A673 (cell line): ENCODE data around the gene PPP1R2. TPM values are rescaled to one million over a fixed set of nuclear protein-coding genes. Genes with fewer than 3 reads are reported as not detected.

ENCODE experiments used
- BruUV-seq: library from RNA; stranded (reverse); fragments of 400-500 nt; replicated peaks from 2 replicates; lab custom pipeline; 2021; lab: Mats Ljungman, UMichigan
- CTCF ChIA-PET: fragments of 300-600 bp; sonication (Branson Sonifier 250); formaldehyde crosslinking; loops from one replicate; lab custom pipeline; 2022; ENCODE audit warnings: antibody characterized with exemption; lab: Charles Lee
- POLR2A ChIA-PET: fragments of 300-600 bp; sonication (Branson Sonifier 250); formaldehyde crosslinking; loops from one replicate; lab custom pipeline; 2022; ENCODE audit warnings: antibody characterized with exemption; ENCODE audit not compliant: low non-redundant PET; lab: Charles Lee
- DNase-seq: peaks from one replicate; pipeline ENCODE4 v3.0.0-alpha.2; 2015; ENCODE audit warnings: low spot score
- H3K27ac ChIP-seq: fragments of 200-600 bp; sonication (generic); 2 replicates; pipeline ENCODE4 v1.5.1; 2016; ENCODE audit warnings: mixed run types, low read depth, mild to moderate bottlenecking, mixed read lengths, antibody characterized with exemption, low read length; ENCODE audit not compliant: poor library complexity, severe bottlenecking
- H3K27me3 ChIP-seq: fragments of 200-600 bp; sonication (generic); replicated peaks from 2 replicates; pipeline ENCODE4 v1.6.1; 2017; ENCODE audit warnings: mixed run types, low read depth, mild to moderate bottlenecking, mixed read lengths, antibody characterized with exemption, low read length; ENCODE audit not compliant: insufficient read depth, poor library complexity
- H3K36me3 ChIP-seq: fragments of 200-600 bp; sonication (generic); 2 replicates; pipeline ENCODE4 v1.6.1; 2016; ENCODE audit warnings: mixed run types, mild to moderate bottlenecking, mixed read lengths, antibody characterized with exemption, low read length; ENCODE audit not compliant: insufficient read depth, poor library complexity, severe bottlenecking
- H3K4me1 ChIP-seq: fragments of 200-600 bp; sonication (generic); 2 replicates; pipeline ENCODE4 v1.6.1; 2017; ENCODE audit warnings: mixed run types, mild to moderate bottlenecking, mixed read lengths, antibody characterized with exemption, low read length; ENCODE audit not compliant: insufficient read depth, poor library complexity, severe bottlenecking
- H3K4me3 ChIP-seq: fragments of 200-600 bp; sonication (generic); 2 replicates; pipeline ENCODE4 v1.5.1; 2016; ENCODE audit warnings: low read depth, mixed run types, mild to moderate bottlenecking, mixed read lengths, low read length; ENCODE audit not compliant: poor library complexity, severe bottlenecking
- H3K9me3 ChIP-seq: fragments of 200-600 bp; sonication (generic); 2 replicates; pipeline ENCODE4 v1.6.1; 2016; ENCODE audit warnings: mixed run types, low read depth, mild to moderate bottlenecking, mixed read lengths, antibody characterized with exemption, low read length; ENCODE audit not compliant: poor library complexity, severe bottlenecking
- EZH2 ChIP-seq: fragments of 200-600 bp; sonication (generic); IDR thresholded peaks from 2 replicates; pipeline ENCODE4 v1.6.1; 2017; ENCODE audit warnings: borderline replicate concordance, low read depth, mild to moderate bottlenecking, mixed read lengths, antibody characterized with exemption, low read length; ENCODE audit not compliant: poor library complexity, severe bottlenecking
- intact Hi-C: fragments of 100-400 bp; cut with micrococcal nuclease; formaldehyde crosslinking; loops from one replicate; pipeline ENCODE4 v1.10.0; 2022; ENCODE audit not compliant: unreplicated experiment
- total RNA-seq: library from RNA; stranded (reverse); gene quantifications from 2 replicates; pipeline ENCODE4 v1.2.3, GENCODE V29; 2021
- TF ChIP-seq, protein P1 (sequence below): fragments of 300-800, 200-600 bp; sonication (generic); conservative IDR thresholded peaks from 2 replicates; pipeline ENCODE4 v1.5.1; 2017; ENCODE audit warnings: low read depth, mild to moderate bottlenecking, antibody characterized with exemption, low read length, moderate library complexity, mixed read lengths

Gene PPP1R2
- total RNA-seq, 1 experiment from 2014 or later, result 45.5 TPM

DNA sequence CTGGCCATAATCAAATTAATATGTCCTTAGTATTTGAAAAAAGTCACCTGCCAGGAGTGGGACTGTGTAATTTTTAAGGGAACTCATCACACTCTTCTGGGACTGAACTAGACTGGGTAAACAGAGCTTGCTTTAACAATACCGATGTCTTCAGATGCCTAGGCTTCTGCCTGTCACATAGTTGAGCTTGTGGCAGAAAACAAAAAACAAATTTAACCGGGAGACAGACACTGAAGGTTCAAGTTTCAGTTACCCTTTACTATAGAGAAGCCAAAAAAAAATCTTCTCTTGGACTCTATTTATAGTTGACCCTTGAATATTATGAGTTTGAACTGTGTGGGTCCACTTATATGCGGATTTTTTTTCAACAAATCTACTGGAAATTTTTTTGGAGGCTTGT, 10.8 kb downstream of the PPP1R2 start:
- BruUV-seq, result no TSS peak
- Histone ChIP-seq H3K27me3 (no peaks in the 10 kb centered on the region), H3K27ac (no peak overlapping the region), H3K4me1 (peaks cover 6% of the 10 kb centered on the region), H3K9me3 (no peaks in the 10 kb centered on the region), H3K4me3 (no peak overlapping the region), H3K36me3 (no peaks in the 10 kb centered on the region)
- TF ChIP-seq EZH2, result no peak
- TF ChIP-seq, protein P1, sequence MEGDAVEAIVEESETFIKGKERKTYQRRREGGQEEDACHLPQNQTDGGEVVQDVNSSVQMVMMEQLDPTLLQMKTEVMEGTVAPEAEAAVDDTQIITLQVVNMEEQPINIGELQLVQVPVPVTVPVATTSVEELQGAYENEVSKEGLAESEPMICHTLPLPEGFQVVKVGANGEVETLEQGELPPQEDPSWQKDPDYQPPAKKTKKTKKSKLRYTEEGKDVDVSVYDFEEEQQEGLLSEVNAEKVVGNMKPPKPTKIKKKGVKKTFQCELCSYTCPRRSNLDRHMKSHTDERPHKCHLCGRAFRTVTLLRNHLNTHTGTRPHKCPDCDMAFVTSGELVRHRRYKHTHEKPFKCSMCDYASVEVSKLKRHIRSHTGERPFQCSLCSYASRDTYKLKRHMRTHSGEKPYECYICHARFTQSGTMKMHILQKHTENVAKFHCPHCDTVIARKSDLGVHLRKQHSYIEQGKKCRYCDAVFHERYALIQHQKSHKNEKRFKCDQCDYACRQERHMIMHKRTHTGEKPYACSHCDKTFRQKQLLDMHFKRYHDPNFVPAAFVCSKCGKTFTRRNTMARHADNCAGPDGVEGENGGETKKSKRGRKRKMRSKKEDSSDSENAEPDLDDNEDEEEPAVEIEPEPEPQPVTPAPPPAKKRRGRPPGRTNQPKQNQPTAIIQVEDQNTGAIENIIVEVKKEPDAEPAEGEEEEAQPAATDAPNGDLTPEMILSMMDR, result no peak
- intact Hi-C loops, result no loop called here
- CTCF ChIA-PET, result no interaction called here
- no peak for DNase-seq
- POLR2A ChIA-PET, result interaction anchor here (0.6 kb wide), 1 partner anchor 9 kb away, joined by 3 read pairs; no protein-coding TSS in a partner anchor

DNA sequence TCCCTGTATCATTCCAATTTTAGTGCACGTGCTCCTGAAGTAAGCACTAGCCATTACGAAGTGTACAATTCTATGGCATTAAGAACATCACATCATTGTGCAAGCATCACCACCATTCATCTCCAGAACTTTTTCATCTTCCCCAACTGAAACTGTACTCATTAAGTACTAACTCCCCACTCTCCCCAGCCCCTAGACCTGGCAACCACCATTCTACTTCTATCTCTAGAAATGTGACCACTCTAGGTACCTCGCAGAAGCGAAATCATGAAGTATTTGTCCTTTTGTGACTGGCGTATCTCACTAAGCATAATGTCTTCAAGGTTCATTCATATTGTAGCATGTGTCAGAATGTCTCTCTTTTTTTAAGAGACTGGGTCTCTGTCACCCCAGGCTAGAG, 11.4 kb downstream of the PPP1R2 start:
- CTCF ChIA-PET, result no interaction called here
- no peaks in the 10 kb centered on the region for H3K9me3 ChIP-seq
- H3K27ac ChIP-seq, result no peak overlapping the region
- no peak overlapping the region for H3K4me3 ChIP-seq
- DNase-seq, result no peak
- H3K4me1 ChIP-seq, result peaks cover 6% of the 10 kb centered on the region
- POLR2A ChIA-PET, result no interaction called here
- intact Hi-C loops, result no loop called here
- TF ChIP-seq EZH2, result no peak
- TF ChIP-seq, protein P1, result no peak
- BruUV-seq, result no TSS peak
- no peaks in the 10 kb centered on the region for H3K36me3 ChIP-seq
- no peaks in the 10 kb centered on the region for H3K27me3 ChIP-seq

GRCh38 chr3:195526492-195526891, 16.6 kb downstream of the PPP1R2 start:
- intact Hi-C loops, result no loop called here
- CTCF ChIA-PET, result interaction anchor here (1.3 kb wide), 1 partner anchor 255 kb away, joined by 4 read pairs; the partner anchor contains the start of gene XXYLT1
- no peak for DNase-seq
- H3K9me3 ChIP-seq, result no peaks in the 10 kb centered on the region
- no TSS peak for BruUV-seq
- POLR2A ChIA-PET, result no interaction called here
- no peaks in the 10 kb centered on the region for H3K27me3 ChIP-seq
- no peak overlapping the region for H3K4me3 ChIP-seq
- TF ChIP-seq, protein P1, result no peak
- TF ChIP-seq EZH2, result no peak
- no peaks in the 10 kb centered on the region for H3K4me1 ChIP-seq
- no peaks in the 10 kb centered on the region for H3K36me3 ChIP-seq
- no peak overlapping the region for H3K27ac ChIP-seq
